Activated CD4-positive, alpha-beta T cell treated with anti-CD3 and anti-CD28 coated beads for 48 hours (primary cell): ENCODE results near the gene DQX1.

ENCODE experiments used
- DNase-seq: peaks from one replicate; pipeline ENCODE4 v3.0.0-alpha.2; 2020

DQX1 gene

GRCh38 chr2:74553892-74554819 lies 28.1 kb upstream of the DQX1 start, which contains the start of the genes DOK1 and LOXL3:
TSS of gene DOK1 (plus strand) at chr2:74554720. CDS start at chr2:74554755, 35 bp downstream.
TSS of gene LOXL3 (minus strand) at chr2:74553942. CDS start at chr2:74552634, 1,308 bp downstream.
- peak; percentile 88 for DNase-seq

DNA sequence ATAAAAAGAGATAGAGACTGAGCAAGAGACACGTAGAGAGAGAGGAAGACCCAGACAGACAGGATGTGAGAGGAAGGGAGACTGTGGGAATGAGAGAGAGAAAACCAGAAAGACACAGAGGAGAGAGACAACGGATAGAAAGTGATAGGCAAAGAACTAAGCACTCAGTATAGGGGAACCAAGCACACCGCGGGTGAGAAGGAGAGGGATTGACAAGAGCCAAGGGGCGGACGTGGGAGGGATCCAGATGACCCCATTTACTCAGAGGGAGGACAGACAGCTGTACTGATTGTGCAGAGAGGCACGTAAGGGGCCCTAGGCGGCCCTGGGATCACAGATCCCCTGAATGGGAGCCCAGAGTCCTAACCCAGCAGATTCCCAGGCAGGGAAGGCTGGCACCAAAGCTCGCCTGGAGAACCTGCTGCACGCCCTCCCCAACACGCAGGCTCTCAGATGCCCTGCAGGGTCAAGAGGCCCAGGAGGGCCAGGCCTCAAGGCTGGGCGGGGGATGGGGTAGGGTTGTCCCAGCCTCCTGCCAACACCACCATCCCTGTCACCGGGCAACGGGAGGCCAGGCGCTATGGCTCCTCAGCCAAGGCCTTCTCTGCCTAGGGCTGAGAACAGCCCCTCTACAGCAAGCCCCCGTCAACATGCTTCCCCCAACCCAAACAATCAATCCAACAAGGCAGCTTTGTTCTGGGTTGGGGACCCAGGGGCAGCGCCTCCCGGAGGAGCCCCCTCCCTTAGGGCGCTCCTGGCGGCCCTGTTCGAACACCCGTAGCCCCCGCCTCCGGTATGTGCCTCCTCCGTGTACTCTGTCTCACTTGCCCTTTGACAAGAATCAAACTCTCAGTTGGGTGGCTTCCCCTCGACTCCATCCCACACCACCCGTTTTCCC lies 27.1 kb upstream of the DQX1 start:
- no peak for DNase-seq

- no peak for DNase-seq
These were observed 26.2 kb upstream of the DQX1 start for GRCh38 chr2:74551942-74552913.

- DNase-seq = no peak
These were observed 25.5 kb upstream of the DQX1 start for GRCh38 chr2:74551530-74551929.

- DNase-seq = no peak
These were observed 24.2 kb upstream of the DQX1 start for GRCh38 chr2:74550231-74550630.

DNA sequence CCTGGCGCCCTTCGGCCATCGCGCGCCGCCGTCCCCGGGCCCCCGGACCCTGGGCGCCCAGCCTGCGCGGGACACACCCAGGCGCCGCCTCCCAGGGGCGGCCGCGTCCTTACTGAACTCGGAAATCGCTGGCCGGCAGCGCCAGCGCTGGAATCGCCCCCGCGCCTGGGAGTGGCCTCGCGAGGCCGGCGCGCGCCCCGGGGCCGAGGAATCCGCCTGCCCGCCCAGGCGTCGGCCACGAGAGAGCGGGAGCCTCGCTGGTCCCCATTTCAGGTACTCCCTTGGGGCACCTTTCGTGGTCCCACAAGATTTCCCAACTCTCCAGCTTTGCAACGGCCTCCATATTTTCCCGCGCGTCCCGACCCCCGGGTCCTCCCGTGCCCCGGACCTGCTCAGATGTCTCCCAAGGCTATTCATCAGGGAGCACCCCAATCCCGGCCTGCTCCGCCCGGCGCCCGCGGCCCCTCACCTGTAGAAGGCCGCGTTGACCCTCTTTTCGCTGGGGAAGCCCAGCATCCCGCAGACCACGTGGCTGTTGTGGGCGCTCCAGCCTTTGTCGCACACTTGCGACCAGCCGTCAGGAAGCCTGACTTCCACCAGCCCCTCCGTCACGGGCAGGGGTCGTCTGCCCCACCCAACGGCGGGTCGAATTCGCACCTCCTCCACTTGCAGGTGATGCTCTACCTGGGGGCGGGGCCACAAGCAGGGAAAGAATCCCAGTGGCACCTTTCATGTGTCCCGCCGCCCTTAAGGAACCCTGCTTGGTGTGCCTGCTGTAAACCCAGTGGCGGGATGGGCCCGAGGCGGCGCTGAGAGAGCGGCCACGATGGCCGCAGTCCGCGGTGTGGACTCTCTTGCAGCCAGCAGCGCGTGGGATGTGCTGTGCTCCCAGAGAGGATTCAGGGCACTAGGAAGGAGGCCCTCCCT lies 23.1 kb upstream of the DQX1 start:
- peak; percentile 43 for DNase-seq

DNA sequence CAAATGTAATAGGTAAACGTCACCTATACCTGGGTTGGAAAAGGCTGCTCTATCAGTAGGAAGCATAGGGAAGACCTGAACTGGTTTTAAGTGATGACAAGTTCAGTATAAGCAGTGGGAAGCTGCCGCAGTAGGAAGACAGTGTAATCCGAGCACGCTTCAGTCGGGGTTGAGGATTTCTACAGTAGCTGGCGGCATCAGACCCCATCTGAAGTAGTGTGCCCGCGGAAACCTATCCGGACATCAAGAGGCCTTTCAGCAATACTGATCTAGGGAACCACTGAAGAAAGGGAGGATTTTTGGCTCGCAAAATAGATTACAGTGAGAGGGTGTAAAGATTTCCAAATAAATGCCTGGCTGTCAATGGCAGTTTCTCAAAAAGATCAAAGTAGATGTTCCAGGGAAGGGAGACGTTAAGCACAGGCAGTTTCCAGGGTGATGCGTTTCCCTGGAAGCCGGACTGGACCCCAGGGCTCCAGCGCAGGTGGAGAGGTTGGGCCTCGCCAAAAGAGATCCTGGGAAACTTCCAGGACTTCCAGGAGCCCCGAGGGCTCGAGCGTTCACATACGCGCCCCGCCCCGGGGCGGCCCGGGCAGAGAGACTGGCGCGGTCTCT lies 22.4 kb upstream of the DQX1 start:
- no peak for DNase-seq

- DNase-seq = no peak
These were observed 20.0 kb upstream of the DQX1 start for GRCh38 chr2:74546004-74546403.

DNA sequence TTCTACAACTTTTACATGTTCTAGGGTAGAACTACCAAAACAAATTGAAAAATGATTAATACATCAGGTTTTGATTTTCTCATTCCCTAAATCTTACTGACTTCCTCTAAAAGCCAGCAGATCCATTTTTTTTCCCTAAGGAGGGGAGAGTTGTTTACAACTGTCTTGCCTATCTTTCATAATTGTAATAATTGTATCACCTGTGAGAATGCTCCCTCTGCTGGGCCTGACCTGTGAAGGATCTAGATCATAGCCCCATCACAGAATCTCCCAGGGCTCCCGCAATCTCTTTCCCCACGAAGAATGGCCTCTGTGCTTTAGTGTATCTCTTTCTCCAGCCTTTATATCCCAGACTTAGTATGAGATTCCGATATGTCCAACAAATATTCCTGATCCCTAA lies 18.6 kb upstream of the DQX1 start:
- no peak for DNase-seq

- no peak for DNase-seq
These were observed 16.9 kb upstream of the DQX1 start for GRCh38 chr2:74542978-74543377.

DNA sequence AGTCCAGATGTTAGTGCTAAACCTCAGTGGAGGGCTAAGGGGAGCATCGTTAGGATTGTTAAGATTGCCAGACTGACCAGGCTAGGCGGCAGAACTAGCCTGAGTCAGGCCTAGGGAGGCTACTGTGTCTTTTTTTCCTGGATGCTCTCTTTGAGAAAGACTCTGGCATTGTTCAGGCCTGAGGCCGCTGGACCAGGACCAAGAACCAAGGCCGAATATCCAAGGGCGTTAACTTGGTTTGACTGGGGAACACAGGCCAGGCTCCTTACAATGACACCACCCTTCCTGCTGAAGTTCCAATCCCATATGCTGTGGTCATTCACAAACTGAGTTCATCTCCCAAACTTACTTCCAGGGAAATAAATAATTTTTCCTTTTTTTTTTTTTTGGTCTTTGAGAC lies 14.3 kb upstream of the DQX1 start:
- no peak for DNase-seq

- no peak for DNase-seq
These were observed 12.9 kb upstream of the DQX1 start for GRCh38 chr2:74538881-74539339.

DNA sequence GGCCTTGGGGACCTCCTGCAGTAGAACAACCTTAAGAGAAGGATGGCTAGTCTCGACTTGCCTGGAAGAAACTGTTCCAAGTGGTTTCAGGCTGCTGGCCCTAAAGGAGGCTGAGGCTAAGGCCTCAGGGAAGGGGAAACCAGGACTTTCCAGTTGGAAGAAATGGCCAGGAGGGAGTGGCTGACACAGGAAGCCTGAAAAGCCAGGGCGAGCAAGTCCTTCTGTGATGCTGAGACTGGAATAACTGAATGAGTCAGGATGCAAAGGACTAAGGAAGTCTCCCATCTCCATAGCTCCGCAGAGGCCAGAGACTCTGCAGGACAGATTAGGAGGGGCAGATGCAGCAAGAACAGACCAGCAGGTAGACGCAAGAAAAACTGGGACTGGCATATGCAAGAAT lies 11.1 kb upstream of the DQX1 start:
- no peak for DNase-seq

GRCh38 chr2:74536166-74536950 lies 10.3 kb upstream of the DQX1 start:
- DNase-seq = no peak

- no peak for DNase-seq
These were observed 9.5 kb upstream of the DQX1 start for GRCh38 chr2:74535440-74535965.

DNA sequence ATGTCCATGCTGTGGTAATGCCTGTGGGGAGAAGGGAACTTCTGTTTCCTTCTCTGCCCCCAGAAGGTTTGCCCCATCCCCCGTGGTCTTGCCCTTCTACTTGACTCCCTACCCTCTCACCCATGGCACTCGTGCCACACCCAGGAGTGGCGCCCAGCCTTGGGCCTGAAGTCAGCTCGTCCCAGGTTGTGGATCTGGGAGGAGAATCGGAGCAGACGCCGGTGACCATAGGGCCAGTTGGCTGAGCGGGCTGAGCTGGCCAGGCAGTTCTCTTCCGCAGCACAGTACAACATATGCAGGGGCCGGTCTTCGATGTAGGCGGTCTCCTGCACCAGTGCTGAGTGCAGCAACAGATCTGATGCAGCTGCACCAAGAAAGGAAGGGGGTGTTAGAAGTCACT lies 8.4 kb upstream of the DQX1 start:
- DNase-seq = no peak

GRCh38 chr2:74533464-74533863 lies 7.4 kb upstream of the DQX1 start:
- DNase-seq = no peak

DNA sequence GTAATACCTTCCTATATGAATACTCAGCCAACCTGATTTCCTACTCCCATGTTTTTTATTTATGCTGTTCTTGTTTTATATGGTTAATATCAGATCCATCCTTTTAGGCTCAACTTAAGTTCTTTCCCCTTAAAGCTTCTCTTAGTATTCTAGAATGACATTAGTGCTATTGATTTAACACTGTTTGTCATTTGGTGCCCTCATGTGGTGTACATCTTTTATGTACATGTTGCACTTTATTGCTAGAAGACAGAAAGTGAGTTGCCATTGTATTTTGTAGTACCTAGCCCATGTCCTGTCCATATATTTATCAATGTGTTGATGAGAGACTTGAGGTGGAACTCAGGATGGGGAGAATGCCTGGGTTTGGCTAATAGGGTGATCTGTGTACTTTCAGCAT lies 6.2 kb upstream of the DQX1 start:
- no peak for DNase-seq

GRCh38 chr2:74531666-74532065 lies 5.6 kb upstream of the DQX1 start:
- no peak for DNase-seq
